Panc1 (cell line): ENCODE results near the gene VWC2L.

ENCODE experiments used
- CTCF ChIP-seq: fragments of 450-650 bp; IDR thresholded peaks from 2 replicates; pipeline ENCODE4 v1.5.1; 2017; ENCODE audit warnings: mild to moderate bottlenecking
- POLR2AphosphoS5 ChIP-seq: IDR thresholded peaks from 2 replicates; pipeline ENCODE4 v1.6.1; 2012; ENCODE audit warnings: mild to moderate bottlenecking, low read depth, low read length, moderate library complexity
- REST ChIP-seq, 2 experiments: IDR thresholded peaks; 2 replicates each; pipeline ENCODE4 v1.6.1; 2011 to 2012; ENCODE audit warnings: low read depth in 2 of 2, control low read depth in 1 of 2, low read length in 1 of 2, mild to moderate bottlenecking in 1 of 2, moderate library complexity in 1 of 2; ENCODE audit not compliant: insufficient read depth in 1 of 2

GRCh38 chr2:214574084-214574781, 163.4 kb downstream of the VWC2L start:
- TF ChIP-seq CTCF (no peak), POLR2AphosphoS5 (no peak), REST (IDR thresholded peaks at IDR 0.05; ENCODE audit: insufficient read depth in 1 of 2, low read depth in 2 of 2, low read length in 1 of 2) (no peak)
